GM06990 (cell line): ENCODE results near the gene USP10.

ENCODE experiments used
- DNase-seq: peaks from one replicate; pipeline ENCODE4 v3.0.0-alpha.2; 2011; ENCODE audit not compliant: insufficient read length; ENCODE audit errors: extremely low read depth
- H3K27me3 ChIP-seq: replicated peaks from 2 replicates; pipeline ENCODE4 v1.6.0; 2011; ENCODE audit warnings: low read length; ENCODE audit not compliant: control insufficient read depth, insufficient read depth
- H3K36me3 ChIP-seq: 2 replicates; pipeline ENCODE4 v1.5.1; 2011; ENCODE audit warnings: low read length; ENCODE audit not compliant: control insufficient read depth, insufficient read depth
- H3K4me3 ChIP-seq: replicated peaks from 2 replicates; pipeline ENCODE4 v1.5.1; 2011; ENCODE audit warnings: low read depth, mild to moderate bottlenecking, control low read depth, low read length
- CTCF ChIP-seq: IDR thresholded peaks from 2 replicates; pipeline ENCODE4 v1.5.1; 2011; ENCODE audit warnings: low read length, control low read depth, mild to moderate bottlenecking, inconsistent platforms; ENCODE audit not compliant: insufficient read depth, poor library complexity, severe bottlenecking

USP10 gene

GRCh38 chr16:84714028-84714427 is 14.2 kb downstream of the USP10 start:
- no peak for TF ChIP-seq CTCF
- DNase-seq: no peak
- peaks cover 8% of the 10 kb centered on the region for H3K36me3 ChIP-seq
- no peaks in the 10 kb centered on the region for H3K27me3 ChIP-seq
- H3K4me3 ChIP-seq: no peak overlapping the region

DNA sequence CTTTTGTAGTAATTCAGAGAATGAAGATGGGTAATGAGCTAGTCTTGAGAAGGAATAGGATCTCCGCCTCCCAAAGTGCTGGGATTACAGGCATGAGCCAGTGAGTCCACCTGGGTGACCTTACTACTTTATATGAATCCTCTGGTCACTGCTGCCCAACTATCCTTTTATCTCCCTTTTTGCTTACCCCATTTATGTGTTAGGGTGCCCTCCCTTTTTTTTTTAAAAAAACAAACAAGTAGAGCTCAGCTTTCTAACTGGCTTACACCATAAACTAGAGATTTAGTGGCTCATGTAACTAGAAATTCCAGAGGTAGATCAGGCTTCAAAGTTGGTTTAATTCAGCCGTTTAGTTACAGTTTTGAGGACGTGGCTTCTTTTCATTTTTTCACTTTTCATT is 15.6 kb downstream of the USP10 start:
- no peak for TF ChIP-seq CTCF
- H3K27me3 ChIP-seq: no peaks in the 10 kb centered on the region
- H3K36me3 ChIP-seq: peaks cover 10% of the 10 kb centered on the region
- H3K4me3 ChIP-seq: no peak overlapping the region
- no peak for DNase-seq

DNA sequence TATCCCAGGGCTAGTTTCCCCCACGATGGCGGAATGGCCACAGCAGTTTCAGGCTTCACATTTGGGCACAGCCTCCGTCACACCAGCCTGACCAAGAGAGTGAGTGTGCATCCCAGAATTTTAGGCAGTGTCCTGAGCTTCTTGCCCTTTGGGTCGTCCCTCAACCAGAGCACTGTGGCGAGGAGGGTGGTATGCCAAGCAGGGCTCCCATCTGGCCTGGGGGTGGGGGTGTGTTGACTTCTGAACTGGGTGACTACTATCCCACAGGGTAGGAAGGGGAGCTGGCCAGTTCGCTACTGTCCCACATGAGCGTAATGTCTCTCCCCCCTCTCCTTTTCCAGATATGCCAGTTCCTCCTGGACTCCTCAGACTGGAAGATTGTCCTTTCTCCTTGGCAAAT is 16.1 kb downstream of the USP10 start:
- no peaks in the 10 kb centered on the region for H3K27me3 ChIP-seq
- no peak overlapping the region for H3K4me3 ChIP-seq
- H3K36me3 ChIP-seq: peaks cover 10% of the 10 kb centered on the region
- no peak for TF ChIP-seq CTCF
- DNase-seq: no peak

DNA sequence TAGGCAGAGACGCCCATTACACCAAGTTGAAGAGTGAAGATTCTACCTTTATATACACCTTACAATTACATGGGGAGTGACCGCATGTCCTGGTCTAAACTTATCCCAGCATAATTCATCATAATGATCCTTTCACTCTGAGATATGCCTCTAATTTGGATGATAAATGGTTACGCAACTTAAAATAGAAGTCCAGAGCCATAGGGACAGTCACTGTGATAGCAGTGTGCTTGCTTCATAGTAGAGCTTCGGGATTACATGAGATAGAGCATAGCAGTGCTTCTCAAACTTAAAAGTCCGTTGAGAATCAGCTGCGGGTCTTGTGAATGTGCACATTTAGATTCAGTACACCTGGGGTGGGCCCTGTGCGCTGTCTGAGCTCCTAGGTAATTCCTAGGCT is 16.9 kb downstream of the USP10 start:
- no peaks in the 10 kb centered on the region for H3K27me3 ChIP-seq
- no peak for TF ChIP-seq CTCF
- H3K36me3 ChIP-seq: peaks cover 10% of the 10 kb centered on the region
- no peak for DNase-seq
- H3K4me3 ChIP-seq: no peak overlapping the region

GRCh38 chr16:84717484-84717883 is 17.7 kb downstream of the USP10 start:
- no peak for DNase-seq
- H3K4me3 ChIP-seq: no peak overlapping the region
- TF ChIP-seq CTCF: no peak
- H3K36me3 ChIP-seq: peaks cover 10% of the 10 kb centered on the region
- no peaks in the 10 kb centered on the region for H3K27me3 ChIP-seq

DNA sequence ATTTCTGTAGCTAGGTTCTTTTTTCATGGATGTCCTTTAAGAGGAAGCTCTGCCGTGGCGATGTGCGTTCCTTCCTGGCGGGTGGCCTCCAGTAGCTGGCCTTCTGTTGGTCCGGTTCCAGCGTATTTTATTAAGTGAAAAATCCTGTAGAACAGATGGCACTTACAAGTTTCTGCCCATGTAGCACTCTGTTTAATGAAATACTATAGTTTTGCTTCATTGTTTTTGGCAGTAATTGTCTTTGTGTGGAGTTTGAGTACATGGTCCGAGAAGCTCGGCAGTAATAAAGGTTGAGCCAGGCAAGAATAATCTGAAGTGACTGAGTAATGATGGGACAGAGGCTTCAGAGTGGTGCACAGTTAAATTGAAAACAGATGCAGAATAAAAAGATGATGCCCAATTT is 20.4 kb downstream of the USP10 start:
- no peak overlapping the region for H3K4me3 ChIP-seq
- H3K27me3 ChIP-seq: no peaks in the 10 kb centered on the region
- peaks cover 9% of the 10 kb centered on the region for H3K36me3 ChIP-seq
- TF ChIP-seq CTCF: no peak
- DNase-seq: no peak
